Tongue (tissue), 2 donors: ENCODE data around the gene SSH3. TPM values are rescaled to one million over a fixed set of nuclear protein-coding genes. Genes with fewer than 3 reads are reported as not detected.

Experiments
- DNase-seq: peaks from one replicate; pipeline ENCODE4 v3.0.0-alpha.2; 2015
- total RNA-seq: library from RNA; depleted of rRNA; stranded (reverse); fragments of >200 nt; gene quantifications from one replicate; pipeline ENCODE4 v1.2.3, GENCODE V29; 2014

Gene SSH3, protein sequence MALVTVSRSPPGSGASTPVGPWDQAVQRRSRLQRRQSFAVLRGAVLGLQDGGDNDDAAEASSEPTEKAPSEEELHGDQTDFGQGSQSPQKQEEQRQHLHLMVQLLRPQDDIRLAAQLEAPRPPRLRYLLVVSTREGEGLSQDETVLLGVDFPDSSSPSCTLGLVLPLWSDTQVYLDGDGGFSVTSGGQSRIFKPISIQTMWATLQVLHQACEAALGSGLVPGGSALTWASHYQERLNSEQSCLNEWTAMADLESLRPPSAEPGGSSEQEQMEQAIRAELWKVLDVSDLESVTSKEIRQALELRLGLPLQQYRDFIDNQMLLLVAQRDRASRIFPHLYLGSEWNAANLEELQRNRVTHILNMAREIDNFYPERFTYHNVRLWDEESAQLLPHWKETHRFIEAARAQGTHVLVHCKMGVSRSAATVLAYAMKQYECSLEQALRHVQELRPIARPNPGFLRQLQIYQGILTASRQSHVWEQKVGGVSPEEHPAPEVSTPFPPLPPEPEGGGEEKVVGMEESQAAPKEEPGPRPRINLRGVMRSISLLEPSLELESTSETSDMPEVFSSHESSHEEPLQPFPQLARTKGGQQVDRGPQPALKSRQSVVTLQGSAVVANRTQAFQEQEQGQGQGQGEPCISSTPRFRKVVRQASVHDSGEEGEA
- 35.6 TPM for total RNA-seq

DNA sequence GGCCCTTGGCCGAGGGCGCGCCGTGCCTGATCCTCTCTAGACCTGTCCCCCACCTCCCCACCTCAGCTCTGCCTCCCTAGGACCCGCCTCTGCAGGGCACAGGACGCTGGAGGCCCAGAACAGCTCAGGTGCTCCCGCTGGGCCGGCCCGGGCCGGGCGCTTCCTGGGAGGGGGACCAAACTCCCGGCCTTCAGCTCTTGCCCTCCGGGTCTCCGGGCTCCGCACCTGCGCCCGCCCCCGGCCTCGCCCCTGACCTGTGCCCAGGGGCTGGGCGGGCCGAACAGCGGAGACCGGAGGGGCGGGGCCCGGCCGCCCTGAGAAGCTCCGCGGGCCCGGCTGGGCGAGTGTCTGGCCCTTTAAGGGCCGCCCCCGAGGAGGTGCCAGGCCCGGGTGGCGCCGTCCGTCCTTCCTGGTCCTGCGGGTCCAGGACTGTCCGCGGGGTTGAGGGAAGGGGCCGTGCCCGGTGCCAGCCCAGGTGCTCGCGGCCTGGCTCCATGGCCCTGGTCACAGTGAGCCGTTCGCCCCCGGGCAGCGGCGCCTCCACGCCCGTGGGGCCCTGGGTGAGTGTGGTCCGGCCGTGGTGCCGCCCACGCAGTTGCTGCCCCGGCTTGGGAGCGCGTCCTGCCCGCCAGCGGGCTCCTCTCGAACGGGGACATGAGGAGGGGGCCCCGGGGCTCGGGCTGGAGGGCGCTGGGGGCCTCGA, at the start of gene SSH3:
Gene SSH3, plus strand, starts transcription at position 399 of the 703 bp plus-strand sequence. Its CDS starts 96 bp downstream, at position 495.
- DNase-seq: peak; percentile 78

DNA sequence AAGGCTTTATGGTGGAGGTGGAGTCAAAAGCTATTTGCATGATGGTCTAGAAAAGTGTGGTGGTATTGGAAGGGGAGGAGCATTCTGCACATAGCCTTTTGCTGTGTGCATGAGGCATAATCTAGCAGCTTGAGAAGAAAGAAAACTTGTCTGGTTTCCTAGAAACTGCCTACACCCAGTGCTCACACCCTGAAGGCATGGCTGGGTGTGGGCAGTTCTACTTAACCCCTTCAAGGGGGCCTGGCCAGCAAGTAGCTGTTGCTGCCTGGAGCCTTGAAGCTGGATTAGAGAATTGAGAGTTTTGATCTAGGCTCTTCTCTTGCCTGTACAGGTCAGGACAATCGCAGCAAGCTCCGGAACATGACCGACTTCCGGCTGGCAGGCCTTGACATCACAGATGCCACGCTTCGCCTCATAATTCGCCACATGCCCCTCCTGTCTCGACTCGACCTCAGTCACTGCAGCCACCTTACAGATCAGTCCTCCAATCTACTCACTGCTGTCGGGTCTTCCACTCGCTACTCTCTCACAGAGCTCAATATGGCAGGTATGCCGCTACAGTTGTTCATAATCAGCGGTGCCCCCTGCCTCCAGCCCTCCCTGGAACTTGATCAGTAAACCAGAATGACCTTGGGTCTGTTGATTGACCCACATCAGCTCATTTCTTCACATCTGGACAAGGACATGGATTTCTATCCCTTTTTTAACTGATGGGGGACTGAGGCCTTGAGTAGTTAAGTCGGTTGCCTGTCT, 49.3 kb upstream of the SSH3 start:
- peak; percentile 64 for DNase-seq

GRCh38 chr11:67254798-67255197, 48.5 kb upstream of the SSH3 start:
- no peak for DNase-seq

DNA sequence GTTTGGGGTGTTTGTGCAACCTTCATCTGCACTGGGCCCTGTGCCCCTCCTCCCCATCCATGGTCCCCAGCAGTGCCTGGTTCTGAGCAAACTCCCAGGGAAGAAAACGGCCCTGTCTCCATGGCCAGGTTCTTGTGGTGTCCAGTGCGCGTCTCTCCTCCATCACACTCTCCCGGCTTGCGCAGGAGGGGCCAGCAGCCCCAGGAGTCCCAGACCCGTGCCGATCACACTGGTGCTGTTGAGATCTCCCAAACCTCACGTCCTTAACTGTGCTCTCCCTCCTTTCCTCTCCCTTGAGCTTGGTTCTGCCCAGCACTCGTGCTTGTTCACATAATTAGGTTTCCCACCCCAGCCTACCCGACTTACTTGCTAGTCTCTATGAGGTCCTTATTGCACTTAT, 48.0 kb upstream of the SSH3 start:
- no peak for DNase-seq

DNA sequence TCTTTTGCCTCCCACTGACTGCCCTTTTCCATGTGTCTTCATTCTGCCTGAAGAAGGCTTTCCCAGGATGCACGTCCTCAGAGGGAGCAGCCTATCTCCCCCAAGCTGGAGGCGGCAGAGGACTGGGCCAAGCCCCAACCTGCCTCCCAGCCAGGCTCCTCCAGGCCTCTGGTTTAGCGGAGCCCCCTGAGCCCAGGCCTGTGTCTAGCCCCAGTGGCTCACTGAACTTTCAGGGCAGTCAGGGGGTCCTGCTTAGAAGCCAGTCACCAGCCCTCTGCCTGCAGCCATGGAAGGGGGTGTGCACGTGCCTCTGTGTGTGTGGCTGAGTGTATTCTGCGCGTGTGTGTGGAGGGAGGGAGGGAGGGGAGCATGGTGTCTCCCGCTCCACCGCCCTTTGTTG, 47.5 kb upstream of the SSH3 start:
- no peak for DNase-seq

DNA sequence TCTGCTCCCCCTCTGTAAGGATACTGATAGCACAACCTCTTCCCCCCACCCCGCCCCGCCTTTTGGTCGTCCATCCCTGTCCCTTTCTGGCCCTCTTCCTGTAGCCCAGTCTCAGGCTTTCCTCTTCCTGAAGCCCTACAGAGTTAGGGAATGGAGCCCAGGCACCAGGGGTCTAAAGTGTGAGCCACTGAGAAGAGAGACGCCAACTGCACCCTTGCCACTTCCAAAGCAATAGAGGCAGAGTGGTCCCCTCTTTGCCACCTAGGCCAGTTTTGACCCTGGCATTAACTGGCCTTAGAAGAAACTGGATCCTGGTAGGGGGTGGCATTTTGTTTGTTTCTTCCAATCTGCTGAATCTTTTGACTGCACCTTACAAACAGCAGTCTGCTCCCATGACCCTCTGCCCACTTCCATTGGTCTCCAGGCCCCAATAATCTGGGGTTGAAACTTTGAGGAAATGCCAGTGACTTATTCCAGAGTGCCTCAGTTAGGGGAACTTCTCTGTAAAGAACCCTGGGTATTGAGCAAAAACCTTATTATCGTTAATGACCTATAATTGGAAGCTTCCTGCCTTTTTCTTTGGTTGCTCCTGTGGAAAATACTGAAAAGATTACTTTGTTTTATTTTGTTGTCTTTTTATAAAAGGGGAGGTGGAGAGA, 46.7 kb upstream of the SSH3 start:
- DNase-seq: no peak

DNA sequence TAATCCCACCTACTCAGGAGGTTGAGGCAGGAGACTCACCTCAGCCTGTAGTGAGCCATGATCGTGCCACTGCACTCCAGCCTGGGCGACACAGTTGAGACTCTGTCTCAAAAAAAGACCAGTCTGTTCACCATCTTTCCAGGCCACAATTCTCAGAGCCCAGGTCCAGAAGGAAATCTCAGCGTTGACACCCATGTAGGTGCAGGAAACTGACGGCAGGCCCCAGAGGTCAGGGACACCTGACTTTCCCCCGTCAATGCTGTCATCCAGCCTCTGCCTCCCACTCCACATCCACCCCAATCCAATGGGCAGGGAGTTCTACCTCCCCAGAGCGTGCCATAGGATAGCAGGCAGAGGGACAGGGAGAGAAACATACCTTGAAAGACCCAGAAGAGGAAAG, 42.9 kb upstream of the SSH3 start:
- DNase-seq: no peak

GRCh38 chr11:67260885-67261639, 42.3 kb upstream of the SSH3 start:
- peak; percentile 61 for DNase-seq

DNA sequence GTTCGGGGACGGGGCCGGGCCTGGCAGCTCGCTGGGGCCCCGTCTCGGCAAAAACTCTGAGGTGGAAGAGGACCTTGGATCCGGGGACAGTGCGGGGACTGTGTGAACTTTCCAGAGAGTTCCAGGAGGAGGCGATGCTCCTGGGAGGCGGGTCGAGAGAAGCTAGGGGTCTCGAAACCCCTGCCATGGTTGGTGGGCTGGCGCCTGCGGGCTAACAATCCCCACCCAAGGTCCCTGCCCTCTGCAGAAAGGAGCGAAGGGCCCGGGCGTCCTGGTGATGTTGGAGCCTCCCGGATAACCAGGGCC, 41.7 kb upstream of the SSH3 start:
- DNase-seq: no peak

- DNase-seq: peak; percentile 33
Measured at GRCh38 chr11:67261946-67262681, 41.2 kb upstream of the SSH3 start.

GRCh38 chr11:67262731-67263675, 40.3 kb upstream of the SSH3 start:
- DNase-seq: peak; percentile 87

DNA sequence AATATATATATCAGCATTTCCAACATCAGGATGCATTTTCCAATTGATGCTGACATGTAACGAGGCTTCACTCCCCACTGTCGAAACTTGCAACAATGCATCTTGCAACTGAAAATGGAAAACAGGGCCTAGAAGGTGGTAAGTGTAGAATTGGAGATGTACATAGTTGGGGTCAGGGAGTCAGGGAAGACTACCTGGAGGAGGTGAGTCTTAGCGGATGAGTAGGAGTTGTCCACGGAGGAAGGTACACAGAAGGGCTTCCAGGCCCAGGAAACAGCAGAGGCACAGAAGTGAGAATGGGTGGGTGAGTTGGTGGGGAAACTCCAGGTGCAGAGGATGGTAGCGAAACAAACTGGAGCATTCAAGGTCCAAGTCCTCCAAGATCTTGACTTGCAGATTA, 39.1 kb upstream of the SSH3 start:
- DNase-seq: no peak

GRCh38 chr11:67264877-67265632, 38.3 kb upstream of the SSH3 start:
- DNase-seq: no peak

DNA sequence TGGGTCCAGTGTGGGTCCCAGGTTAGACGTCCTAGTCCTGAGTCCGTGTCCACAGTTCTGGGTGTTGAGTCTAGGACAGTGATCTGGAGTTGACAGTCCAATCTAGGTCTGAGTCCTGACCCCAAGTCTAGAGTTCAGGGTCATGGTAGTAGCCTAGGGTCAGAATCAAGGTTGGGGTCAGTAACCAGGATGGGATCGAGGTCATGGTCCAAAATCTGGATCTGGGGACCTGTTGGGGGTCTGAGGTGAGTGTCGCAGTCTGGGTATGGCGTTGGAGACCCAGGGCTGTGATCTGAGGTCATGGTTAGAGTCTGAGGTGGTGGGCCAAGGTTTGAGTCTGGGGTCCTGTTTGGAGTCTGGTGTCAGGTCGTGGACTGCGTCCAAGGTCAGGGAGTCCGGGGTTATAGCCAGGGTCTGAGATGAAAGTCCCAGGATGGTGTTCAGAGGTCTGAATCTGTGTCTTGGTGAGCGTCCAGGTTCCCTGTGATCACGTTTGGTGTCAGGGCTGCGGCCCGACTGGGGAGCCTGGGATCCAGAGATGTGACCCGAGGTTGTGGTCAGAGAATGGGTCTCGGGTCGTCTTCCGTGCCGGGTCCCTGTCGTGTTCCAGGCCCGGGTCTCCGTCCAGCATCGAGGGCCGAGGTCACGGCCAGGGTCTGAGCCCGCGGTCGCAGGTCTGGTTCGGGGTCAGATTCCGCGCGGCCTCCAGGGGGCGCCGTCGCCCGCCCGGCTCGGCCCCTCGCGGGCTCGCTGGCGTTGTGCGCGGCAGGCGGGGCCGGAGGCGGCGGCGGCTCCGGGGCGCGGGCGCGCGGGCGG, 37.5 kb upstream of the SSH3 start:
- DNase-seq: peak; percentile 85

DNA sequence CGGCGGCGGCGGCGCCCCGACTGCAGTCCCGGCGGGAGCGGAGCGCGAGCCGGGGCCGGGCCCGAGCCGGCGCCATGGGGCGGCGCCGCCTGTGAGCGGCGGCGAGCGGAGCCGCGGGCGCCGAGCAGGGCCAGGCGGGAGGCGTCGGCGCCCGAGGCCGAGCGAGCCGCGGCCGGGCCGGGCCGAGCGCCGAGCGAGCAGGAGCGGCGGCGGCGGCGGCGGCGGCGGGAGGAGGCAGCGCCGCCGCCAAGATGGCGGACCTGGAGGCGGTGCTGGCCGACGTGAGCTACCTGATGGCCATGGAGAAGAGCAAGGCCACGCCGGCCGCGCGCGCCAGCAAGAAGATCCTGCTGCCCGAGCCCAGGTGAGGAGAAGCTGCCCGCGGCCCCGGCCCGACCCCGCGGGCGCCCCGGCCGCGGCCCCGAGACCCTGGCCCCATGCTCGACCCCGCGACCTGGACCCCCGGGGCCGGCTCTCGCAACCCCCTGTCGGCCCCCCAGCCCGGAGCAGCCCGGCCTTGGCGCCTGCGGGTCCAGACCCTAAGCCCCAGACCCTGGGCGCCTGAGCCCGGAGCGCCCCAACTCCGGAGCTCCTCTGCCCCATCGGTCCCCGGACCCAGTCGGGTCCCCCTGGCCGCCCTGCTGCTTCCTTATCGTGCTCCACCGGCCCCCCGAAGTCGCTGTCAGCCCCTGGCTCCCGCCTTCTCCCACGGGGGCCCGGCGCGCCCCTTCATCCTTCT, 36.7 kb upstream of the SSH3 start, which contains the start of gene GRK2:
Gene GRK2, plus strand, starts transcription at position 25 of the 739 bp plus-strand sequence. Its CDS starts 227 bp downstream, at position 252.
- peak; percentile 58 for DNase-seq

GRCh38 chr11:67267188-67268080, 35.9 kb upstream of the SSH3 start:
- no peak for DNase-seq
